ENCODE results near the gene TMEM229A. TPM values are rescaled to one million over a fixed set of nuclear protein-coding genes. Genes with fewer than 3 reads are reported as not detected.
"Not testable (repeated sequence)": the region's sequence is repeated elsewhere in the genome, so short reads cannot be mapped to it uniquely, and the experiment has no call there.

Gene TMEM229A
- total and polyA plus RNA-seq, 9 of the 15 experiments (the other 6 are each of a cell fraction or from before 2014, with no cell fraction given): not detected

DNA sequence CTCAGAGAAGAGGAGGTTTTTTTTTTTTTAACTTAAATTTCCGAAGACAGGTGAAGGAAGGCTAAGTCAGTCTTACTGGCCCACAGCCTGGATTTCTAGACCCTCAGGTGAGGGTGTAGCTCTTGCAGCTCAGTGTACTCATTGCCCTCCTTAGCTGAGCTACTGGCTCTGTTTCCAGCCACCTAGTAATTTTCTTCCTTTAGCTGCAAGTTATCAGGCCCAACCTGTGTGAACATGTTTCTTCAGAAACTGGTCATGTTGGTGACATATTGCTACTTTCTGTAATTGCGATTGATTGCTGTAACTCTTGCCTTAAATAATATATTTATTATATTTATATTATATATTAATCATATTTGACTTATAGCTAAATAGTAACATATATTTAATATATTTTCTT, 10.0 kb upstream of the TMEM229A start:
- no peaks in the 10 kb centered on the region for H3K4me1 ChIP-seq (replicated peaks in 1 of 2; ENCODE audit: control insufficient read depth in 2 of 2, insufficient read depth in 2 of 2, low read length in 2 of 2)
- in situ Hi-C loops (cut with MboI) (no loop called here), intact Hi-C loops (cut with micrococcal nuclease) (no loop called here)
- H3K4me2 ChIP-seq (ENCODE audit: insufficient read depth, low read length): no peak overlapping the region
- no peak for FAIRE-seq
- POLR2A ChIA-PET: no interaction called here
- H3K36me3 ChIP-seq (ENCODE audit: control insufficient read depth, insufficient read depth, low read length): no peaks in the 10 kb centered on the region
- ATAC-seq: no peak
- H3K27me3 ChIP-seq (ENCODE audit: control insufficient read depth in 2 of 2, insufficient read depth in 2 of 2, low read length in 2 of 2): no peaks in the 10 kb centered on the region
- H3K27ac ChIP-seq (ENCODE audit: extremely low read depth, low read depth, low read length): no peak overlapping the region
- no peak overlapping the region for H2AFZ ChIP-seq (ENCODE audit: low read depth, low read length)
- CTCF ChIA-PET (ENCODE audit: low intra/inter-chr PET ratio): no interaction called here
- no peaks in the 10 kb centered on the region for H3K9me1 ChIP-seq (ENCODE audit: control insufficient read depth, insufficient read depth, low read length)
- no peaks in the 10 kb centered on the region for H3K9me3 ChIP-seq (replicated peaks; ENCODE audit: control insufficient read depth, insufficient read depth, low read depth, low read length)
- no TSS peak for BruUV-seq (replicated peaks)
- H3K79me2 ChIP-seq (ENCODE audit: control insufficient read depth, insufficient read depth, low read length): no peaks in the 10 kb centered on the region
- H3K4me3 ChIP-seq: no peak overlapping the region
- no peak for DNase-seq (ENCODE audit: extremely low read depth in 1 of 4, low spot score in 3 of 4)
- TF ChIP-seq CBX5 (IDR thresholded peaks at IDR 0.05; ENCODE audit: borderline replicate concordance, low read depth) (no peak), ZNF444 (CRISPR knock-in tag; IDR thresholded peaks at IDR 0.05) (no peak), KLF13 (tag; IDR thresholded peaks at IDR 0.05; ENCODE audit: borderline replicate concordance, low read depth) (no peak), BCL6 (CRISPR knock-in tag; IDR thresholded peaks at IDR 0.05) (no peak)
- TF ChIP-seq, protein P1, sequence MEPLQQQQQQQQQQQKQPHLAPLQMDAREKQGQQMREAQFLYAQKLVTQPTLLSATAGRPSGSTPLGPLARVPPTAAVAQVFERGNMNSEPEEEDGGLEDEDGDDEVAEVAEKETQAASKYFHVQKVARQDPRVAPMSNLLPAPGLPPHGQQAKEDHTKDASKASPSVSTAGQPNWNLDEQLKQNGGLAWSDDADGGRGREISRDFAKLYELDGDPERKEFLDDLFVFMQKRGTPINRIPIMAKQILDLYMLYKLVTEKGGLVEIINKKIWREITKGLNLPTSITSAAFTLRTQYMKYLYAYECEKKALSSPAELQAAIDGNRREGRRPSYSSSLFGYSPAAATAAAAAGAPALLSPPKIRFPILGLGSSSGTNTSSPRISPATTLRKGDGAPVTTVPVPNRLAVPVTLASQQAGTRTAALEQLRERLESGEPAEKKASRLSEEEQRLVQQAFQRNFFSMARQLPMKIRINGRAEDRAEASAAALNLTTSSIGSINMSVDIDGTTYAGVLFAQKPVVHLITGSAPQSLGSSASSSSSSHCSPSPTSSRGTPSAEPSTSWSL (CRISPR knock-in tag; IDR thresholded peaks at IDR 0.05; ENCODE audit: borderline replicate concordance): no peak
- H3K9ac ChIP-seq (ENCODE audit: insufficient read depth in 1 of 2, low read depth in 2 of 2, low read length in 2 of 2): no peak overlapping the region
- H4K20me1 ChIP-seq (replicated peaks; ENCODE audit: control insufficient read depth, insufficient read depth, low read length): no peaks in the 10 kb centered on the region
- 0% methylated on average over 2 of the region's 2 CpGs for WGBS (ENCODE audit: insufficient coverage, low coverage, missing lambda C conversion rate)

DNA sequence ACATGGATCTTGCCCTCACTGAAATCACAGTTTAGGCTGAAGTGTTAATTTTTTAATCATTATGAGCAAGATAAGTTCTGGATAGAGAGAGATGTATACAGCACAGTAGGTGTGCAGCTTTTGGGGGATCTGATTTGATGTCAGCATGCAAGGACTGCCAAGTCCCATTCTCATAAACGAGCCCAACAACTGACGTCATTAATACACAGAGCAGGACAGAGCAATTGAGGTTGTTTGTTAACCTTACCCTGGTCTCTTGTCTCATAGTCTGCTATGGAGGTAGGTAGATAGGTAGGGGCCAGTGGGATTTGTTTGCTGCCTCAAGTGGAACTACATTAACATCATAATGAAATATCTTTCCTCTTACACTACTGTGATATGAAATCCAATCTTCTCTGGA, 8.6 kb upstream of the TMEM229A start:
- Histone ChIP-seq H2AFZ (ENCODE audit: low read depth, low read length) (no peak overlapping the region), H3K4me2 (ENCODE audit: insufficient read depth, low read length) (no peak overlapping the region), H3K79me2 (ENCODE audit: control insufficient read depth, insufficient read depth, low read length) (no peaks in the 10 kb centered on the region), H3K9me3 (replicated peaks; ENCODE audit: control insufficient read depth, insufficient read depth, low read depth, low read length) (no peaks in the 10 kb centered on the region), H3K36me3 (ENCODE audit: control insufficient read depth, insufficient read depth, low read length) (no peaks in the 10 kb centered on the region), H3K4me3 (no peak overlapping the region), H3K27me3 (ENCODE audit: control insufficient read depth in 2 of 2, insufficient read depth in 2 of 2, low read length in 2 of 2) (no peaks in the 10 kb centered on the region), H3K9me1 (ENCODE audit: control insufficient read depth, insufficient read depth, low read length) (no peaks in the 10 kb centered on the region), H4K20me1 (replicated peaks; ENCODE audit: control insufficient read depth, insufficient read depth, low read length) (no peaks in the 10 kb centered on the region), H3K4me1 (replicated peaks in 1 of 2; ENCODE audit: control insufficient read depth in 2 of 2, insufficient read depth in 2 of 2, low read length in 2 of 2) (no peaks in the 10 kb centered on the region), H3K9ac (ENCODE audit: insufficient read depth in 1 of 2, low read depth in 2 of 2, low read length in 2 of 2) (no peak overlapping the region), H3K27ac (ENCODE audit: extremely low read depth, low read depth, low read length) (no peak overlapping the region)
- no peak for DNase-seq (ENCODE audit: extremely low read depth in 1 of 4, low spot score in 3 of 4)
- intact Hi-C loops (cut with micrococcal nuclease): no loop called here
- no peak for ATAC-seq
- ChIA-PET CTCF (ENCODE audit: low intra/inter-chr PET ratio) (no interaction called here), POLR2A (interaction anchor here (0.8 kb wide), 1 partner anchor 820 kb away, joined by 3 read pairs; no protein-coding TSS in a partner anchor)
- WGBS (ENCODE audit: insufficient coverage, low coverage, missing lambda C conversion rate): 0% methylated on average over 2 of the region's 2 CpGs
- no TSS peak for BruUV-seq (replicated peaks)
- FAIRE-seq: no peak
- in situ Hi-C loops (cut with MboI): no loop called here
- TF ChIP-seq ATF7 (IDR thresholded peaks at IDR 0.05): peak; percentile 16; the same call in 1 of the 2 replicates
- no peak for TF ChIP-seq ZFP30 (CRISPR knock-in tag; IDR thresholded peaks at IDR 0.05; ENCODE audit: borderline replicate concordance)

DNA sequence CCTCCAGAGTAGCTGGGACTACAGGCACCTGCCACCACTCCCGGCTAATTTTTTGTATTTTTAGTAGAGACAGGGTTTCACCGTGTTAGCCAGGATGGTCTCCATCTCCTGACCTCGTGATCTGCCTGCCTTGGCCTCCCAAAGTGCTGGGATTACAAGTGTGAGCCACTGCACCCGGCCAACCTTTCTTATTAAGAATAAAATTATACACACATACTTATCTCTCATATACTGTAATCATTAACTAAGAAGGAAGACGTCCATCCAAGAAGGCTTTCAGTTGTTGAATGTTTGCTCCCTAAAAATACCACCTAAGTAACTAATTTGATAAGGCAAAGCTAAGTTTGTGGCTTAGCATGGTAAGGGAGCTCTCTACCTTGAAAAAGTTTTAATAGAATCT, 5.0 kb upstream of the TMEM229A start:
- H3K36me3 ChIP-seq (ENCODE audit: control insufficient read depth, insufficient read depth, low read length); BruUV-seq (replicated peaks); H4K20me1 ChIP-seq (replicated peaks; ENCODE audit: control insufficient read depth, insufficient read depth, low read length); FAIRE-seq; H3K4me3 ChIP-seq; H3K9ac ChIP-seq (ENCODE audit: insufficient read depth in 1 of 2, low read depth in 2 of 2, low read length in 2 of 2); H2AFZ ChIP-seq (ENCODE audit: low read depth, low read length); H3K4me2 ChIP-seq (ENCODE audit: insufficient read depth, low read length); CTCF ChIA-PET (ENCODE audit: low intra/inter-chr PET ratio); H3K79me2 ChIP-seq (ENCODE audit: control insufficient read depth, insufficient read depth, low read length); ATAC-seq; H3K27me3 ChIP-seq (ENCODE audit: control insufficient read depth in 2 of 2, insufficient read depth in 2 of 2, low read length in 2 of 2); H3K9me1 ChIP-seq (ENCODE audit: control insufficient read depth, insufficient read depth, low read length); H3K4me1 ChIP-seq (replicated peaks in 1 of 2; ENCODE audit: control insufficient read depth in 2 of 2, insufficient read depth in 2 of 2, low read length in 2 of 2); POLR2A ChIA-PET; intact Hi-C loops (cut with micrococcal nuclease); H3K27ac ChIP-seq (ENCODE audit: extremely low read depth, low read depth, low read length); DNase-seq (ENCODE audit: extremely low read depth in 1 of 4, low spot score in 3 of 4); H3K9me3 ChIP-seq (replicated peaks; ENCODE audit: control insufficient read depth, insufficient read depth, low read depth, low read length); in situ Hi-C loops (cut with MboI): not testable (repeated sequence)
- WGBS (ENCODE audit: insufficient coverage, low coverage, missing lambda C conversion rate): 0% methylated on average over 5 of the region's 5 CpGs
